HepG2 (cell line): ENCODE measurements around the gene RPUSD2. TPM values are rescaled to one million over a fixed set of nuclear protein-coding genes. Genes with fewer than 3 reads are reported as not detected.

Experiments
- ATAC-seq: fragments of 200-7000 bp; cut with Tn5 transposase; 3 replicates; pipeline ENCODE4 v1.9.1; 2020; ENCODE audit warnings: mild to moderate bottlenecking, moderate library complexity
- BruUV-seq: library from RNA; stranded (reverse); fragments of 400-500 nt; replicated peaks from 2 replicates; lab custom pipeline; 2021; lab: Mats Ljungman, UMichigan
- CTCF ChIA-PET: fragments of 300-600 bp; formaldehyde crosslinking; extraction: SDS; loops from one replicate; lab custom pipeline; 2021; ENCODE audit warnings: low total read pairs, inconsistent platforms, low intra/inter-chr PET ratio; lab: Yijun Ruan, JAX
- POLR2A ChIA-PET: fragments of 350-600 bp; sonication (Branson Sonifier 250); formaldehyde crosslinking; loops from one replicate; lab custom pipeline; 2020; ENCODE audit warnings: antibody characterized with exemption, inconsistent platforms; lab: Yijun Ruan, JAX
- DNase-seq: peaks from one replicate; pipeline ENCODE4 v3.0.0-alpha.2; 2015; ENCODE audit warnings: low spot score
- FAIRE-seq: peaks from 3 replicates; lab custom pipeline; 2011; peaks lifted over from hg19 to GRCh38; lab: Jason Lieb, UNC
- H2AFZ ChIP-seq: one replicate; pipeline ENCODE4 v1.6.1; 2011; ENCODE audit warnings: low read length, inconsistent platforms
- H3K27ac ChIP-seq: fragments of 300-600 bp; 3 replicates; pipeline ENCODE4 v1.8.0; 2011; ENCODE audit warnings: mixed run types, mild to moderate bottlenecking, mixed read lengths, low read length, inconsistent platforms; ENCODE audit not compliant: insufficient read depth; ENCODE audit errors: extremely low read length
- H3K27me3 ChIP-seq, 2 experiments: fragments of 200-600 bp in 1 of 2; 2 replicates in 1 of 2; 3 replicates in 1 of 2; pipeline versions ENCODE4 v1.6.0 to v1.8.0; 2011; ENCODE audit warnings: low read length in 2 of 2, mild to moderate bottlenecking in 2 of 2, moderate library complexity in 2 of 2, inconsistent platforms in 1 of 2; ENCODE audit not compliant: insufficient read depth in 2 of 2, control insufficient read depth in 1 of 2
- H3K36me3 ChIP-seq, 2 experiments: fragments of 200-600 bp in 1 of 2; replicated peaks in 1 of 2; 2 replicates in 1 of 2; 3 replicates in 1 of 2; pipeline versions ENCODE4 v1.5.1 to v1.8.0; 2011; ENCODE audit warnings: low read length in 2 of 2, inconsistent platforms in 1 of 2; ENCODE audit not compliant: insufficient read depth in 2 of 2, control insufficient read depth in 1 of 2
- H3K4me1 ChIP-seq: 2 replicates; pipeline ENCODE4 v1.5.1; 2012; ENCODE audit warnings: low read length, inconsistent platforms; ENCODE audit not compliant: insufficient read depth
- H3K4me2 ChIP-seq: 2 replicates; pipeline ENCODE4 v1.6.0; 2011; ENCODE audit warnings: low read depth, low read length, inconsistent platforms
- H3K4me3 ChIP-seq, 3 experiments: fragments of 200-600 bp in 1 of 3; sonication (generic), shearing (Covaris generic) in 1 of 3; replicated peaks in 1 of 3; 2 replicates each; pipeline ENCODE4 v1.5.1; 2011 to 2016; ENCODE audit warnings: low read length in 3 of 3, inconsistent platforms in 2 of 3, low read depth in 2 of 3, mild to moderate bottlenecking in 2 of 3, control low read depth in 1 of 3, mixed read lengths in 1 of 3; ENCODE audit not compliant: insufficient read depth in 1 of 3
- H3K79me2 ChIP-seq: one replicate; pipeline ENCODE4 v1.6.1; 2011; ENCODE audit warnings: low read length, inconsistent platforms; ENCODE audit not compliant: insufficient read depth
- H3K9ac ChIP-seq: 2 replicates; pipeline ENCODE4 v1.6.0; 2011; ENCODE audit warnings: mild to moderate bottlenecking, low read depth, low read length, inconsistent platforms; ENCODE audit not compliant: insufficient read depth
- H3K9me3 ChIP-seq: 2 replicates; pipeline ENCODE4 v1.5.1; 2012; ENCODE audit warnings: mild to moderate bottlenecking, low read length
- H4K20me1 ChIP-seq: 2 replicates; pipeline ENCODE4 v1.6.0; 2011; ENCODE audit warnings: inconsistent platforms, mild to moderate bottlenecking, low read length, moderate library complexity; ENCODE audit not compliant: insufficient read depth
- CBFB ChIP-seq: sonication (generic); formaldehyde crosslinking; IDR thresholded peaks from 2 replicates; pipeline ENCODE4 v1.4.0; 2020; ENCODE audit warnings: missing genetic modification reagents
- ELF3 ChIP-seq: IDR thresholded peaks from 2 replicates; pipeline ENCODE4 v1.6.1; 2016; ENCODE audit warnings: missing genetic modification reagents, missing compliant biosample characterization
- HDAC6 ChIP-seq: fragments of 200-600 bp; sonication (generic); IDR thresholded peaks from 2 replicates; pipeline ENCODE4 v1.7.0; 2017; ENCODE audit warnings: mild to moderate bottlenecking, antibody characterized with exemption, low read length, low read depth
- NFYB ChIP-seq: sonication (generic); formaldehyde crosslinking; IDR thresholded peaks from 2 replicates; pipeline ENCODE4 v1.4.0; 2020; ENCODE audit warnings: missing genetic modification reagents
- PHF21A ChIP-seq: sonication (generic); formaldehyde crosslinking; IDR thresholded peaks from 2 replicates; pipeline ENCODE4 v1.5.0; 2020; ENCODE audit warnings: mild to moderate bottlenecking, missing genetic modification reagents
- RBM39 ChIP-seq: fragments of 200-400 bp; formaldehyde crosslinking; IDR thresholded peaks from one replicate; pipeline ENCODE4 v1.6.1; 2018; ENCODE audit warnings: antibody characterized with exemption, mild to moderate bottlenecking, low read depth, low read length; ENCODE audit not compliant: poor library complexity, severe bottlenecking
- SKI ChIP-seq: fragments of 450-650 bp; IDR thresholded peaks from one replicate; pipeline ENCODE4 v1.6.1; 2018; ENCODE audit warnings: mild to moderate bottlenecking; ENCODE audit not compliant: partially characterized antibody
- THAP8 ChIP-seq: sonication (generic); formaldehyde crosslinking; IDR thresholded peaks from 2 replicates; pipeline ENCODE4 v1.5.1; 2020; ENCODE audit warnings: missing genetic modification reagents, mild to moderate bottlenecking, borderline replicate concordance
- ZBED4 ChIP-seq: sonication (generic); formaldehyde crosslinking; IDR thresholded peaks from 2 replicates; pipeline ENCODE4 v1.4.0; 2020; ENCODE audit warnings: missing genetic modification reagents, borderline replicate concordance
- ZBTB42 ChIP-seq: sonication (generic); formaldehyde crosslinking; IDR thresholded peaks from 2 replicates; pipeline ENCODE4 v1.5.0; 2020; ENCODE audit warnings: mild to moderate bottlenecking, missing genetic modification reagents
- ZFAT ChIP-seq: sonication (generic); formaldehyde crosslinking; conservative IDR thresholded peaks from 2 replicates; pipeline ENCODE4 v1.8.1; 2023; ENCODE audit warnings: missing genetic modification reagents, inconsistent platforms
- ZNF17 ChIP-seq: sonication (generic); formaldehyde crosslinking; IDR thresholded peaks from 2 replicates; pipeline ENCODE4 v1.5.0; 2020; ENCODE audit warnings: mild to moderate bottlenecking, missing genetic modification reagents
- ZNF460 ChIP-seq: sonication (generic); formaldehyde crosslinking; IDR thresholded peaks from 2 replicates; pipeline ENCODE4 v1.5.1; 2020; ENCODE audit warnings: missing genetic modification reagents, mild to moderate bottlenecking, borderline replicate concordance
- ZNF598 ChIP-seq: sonication (generic); formaldehyde crosslinking; IDR thresholded peaks from 2 replicates; pipeline ENCODE4 v1.5.1; 2020; ENCODE audit warnings: mild to moderate bottlenecking, missing genetic modification reagents, borderline replicate concordance
- ZNF672 ChIP-seq: sonication (generic); formaldehyde crosslinking; IDR thresholded peaks from 2 replicates; pipeline ENCODE4 v1.8.1; 2022; ENCODE audit warnings: missing genetic modification reagents
- ZNF766 ChIP-seq: sonication (generic); formaldehyde crosslinking; IDR thresholded peaks from 2 replicates; pipeline ENCODE4 v1.5.0; 2020; ENCODE audit warnings: missing genetic modification reagents, borderline replicate concordance
- WGBS: methylation state at CpG from one replicate; pipeline ENCODE4 v1.1.6; 2017; ENCODE audit warnings: low lambda C conversion rate; 5-methylcytosine and 5-hydroxymethylcytosine counted together
- in situ Hi-C: cut with HindIII; loops from 2 replicates; pipeline ENCODE4 v1.10.0; 2017; ENCODE audit warnings: low pct_unique_long_range_greater_than_20kb; ENCODE audit not compliant: extremely low pct_ligation_motif_present
- intact Hi-C: fragments of 100-400 bp; cut with micrococcal nuclease; formaldehyde crosslinking; loops from one replicate; pipeline ENCODE4 v1.10.0; 2022; ENCODE audit not compliant: unreplicated experiment
- polyA plus RNA-seq, 8 experiments: library from polyadenylated mRNA; depleted of rRNA in 3 of 8; stranded (reverse) in 7 of 8; unstranded in 1 of 8; fragments of >200 nt; fragmentation: Illumina TruSeq in 4 of 8; extraction: Trizol in 4 of 8; gene quantifications; 2 replicates each; pipeline versions ENCODE4 v1.2.1 to v1.2.3, GENCODE V29; 2011 to 2016; ENCODE audit warnings: low read depth in 4 of 8, missing spikeins in 1 of 8, mixed read lengths in 1 of 8; ENCODE audit not compliant: insufficient read depth in 1 of 8
- total RNA-seq, 5 experiments: library from RNA; depleted of rRNA; stranded (reverse); fragments of >200 nt; fragmentation: Illumina TruSeq; extraction: Trizol; gene quantifications; 2 replicates each; pipeline ENCODE4 v1.2.3, GENCODE V29; 2016; ENCODE audit warnings: low read depth in 1 of 5
- TF ChIP-seq, protein P1 (sequence below): sonication (generic); formaldehyde crosslinking; IDR thresholded peaks from 2 replicates; pipeline ENCODE4 v1.4.0; 2020; ENCODE audit warnings: missing genetic modification reagents, borderline replicate concordance

Gene RPUSD2
- total and polyA plus RNA-seq, 2 of the 13 experiments (the other 11 are each of a cell fraction or from before 2014, with no cell fraction given): 8.6 to 14.5 TPM

DNA sequence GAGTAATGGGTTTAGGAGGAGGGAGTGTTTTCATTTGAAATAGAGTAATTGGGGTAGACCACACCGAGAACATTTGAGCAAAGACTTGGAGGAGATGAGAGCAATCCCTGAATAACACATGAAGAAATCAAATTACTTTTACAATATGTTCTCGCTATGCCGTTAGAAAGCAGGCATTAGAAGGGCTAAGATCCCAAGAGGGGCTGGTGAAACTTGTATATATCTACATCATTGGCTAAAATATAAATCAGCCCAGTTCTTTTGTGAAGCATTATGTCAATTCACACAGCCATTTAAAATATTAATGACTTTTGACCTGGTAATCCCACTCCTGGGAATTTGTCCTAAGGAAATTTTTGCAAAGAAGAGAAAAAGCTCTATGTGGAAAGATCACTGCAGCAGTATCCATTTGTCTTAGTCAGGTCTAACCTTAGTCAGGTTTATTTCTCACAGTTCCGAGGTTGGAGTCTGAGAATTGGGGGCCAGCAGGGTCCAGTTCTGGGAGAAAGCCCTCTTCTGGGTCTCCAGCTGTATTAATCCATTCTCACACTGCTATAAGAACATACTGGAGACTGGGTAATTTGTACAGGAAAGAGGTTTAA lies 35.2 kb upstream of the RPUSD2 start (continued):
- TF ChIP-seq SKI (no peak), ZBED4 (CRISPR knock-in tag) (no peak), ZNF17 (CRISPR knock-in tag) (no peak), ZNF460 (no peak), RBM39 (no peak), CBFB (CRISPR knock-in tag) (no peak), PHF21A (CRISPR knock-in tag) (no peak)

DNA sequence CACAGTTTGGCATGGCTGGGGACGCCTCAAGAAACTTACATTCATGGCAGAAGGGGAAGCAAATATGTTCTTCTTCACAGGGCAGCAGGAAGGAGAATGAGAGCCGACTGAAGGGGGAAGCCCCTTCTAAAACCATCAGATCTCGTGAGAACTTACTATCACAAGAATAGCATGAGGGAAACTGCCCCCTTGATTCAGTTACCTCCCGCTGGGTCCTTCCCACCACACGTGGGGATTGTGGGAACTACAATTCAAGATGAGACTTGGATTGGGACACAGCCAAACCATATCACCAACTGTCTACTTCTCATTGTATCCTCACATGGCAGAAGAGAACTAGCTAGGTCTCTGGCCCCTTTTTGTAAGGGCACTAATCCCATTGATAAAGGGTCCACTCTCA lies 34.7 kb upstream of the RPUSD2 start:
- H3K36me3 ChIP-seq: no peaks in the 10 kb centered on the region
- H2AFZ ChIP-seq: no peak overlapping the region
- no peak for FAIRE-seq
- BruUV-seq: no TSS peak
- intact Hi-C loops: no loop called here
- no peaks in the 10 kb centered on the region for H3K4me1 ChIP-seq
- in situ Hi-C loops: no loop called here
- H3K4me2 ChIP-seq: no peak overlapping the region
- no peak overlapping the region for H3K27ac ChIP-seq
- no peak for DNase-seq
- no peaks in the 10 kb centered on the region for H4K20me1 ChIP-seq
- CTCF ChIA-PET: no interaction called here
- POLR2A ChIA-PET: no interaction called here
- no peak for ATAC-seq
- no peaks in the 10 kb centered on the region for H3K9me3 ChIP-seq
- no peak overlapping the region for H3K4me3 ChIP-seq
- no peaks in the 10 kb centered on the region for H3K79me2 ChIP-seq
- WGBS: 68% methylated on average over 5 of the region's 5 CpGs
- no peaks in the 10 kb centered on the region for H3K27me3 ChIP-seq
- no peak overlapping the region for H3K9ac ChIP-seq
- TF ChIP-seq ZNF598 (CRISPR knock-in tag) (no peak), ELF3 (CRISPR knock-in tag) (no peak), ZNF766 (CRISPR knock-in tag) (no peak), ZFAT (CRISPR knock-in tag) (no peak), NFYB (CRISPR knock-in tag) (no peak), THAP8 (no peak), HDAC6 (no peak), ZNF672 (no peak), ZBTB42 (CRISPR knock-in tag) (no peak)
- TF ChIP-seq, protein P1, sequence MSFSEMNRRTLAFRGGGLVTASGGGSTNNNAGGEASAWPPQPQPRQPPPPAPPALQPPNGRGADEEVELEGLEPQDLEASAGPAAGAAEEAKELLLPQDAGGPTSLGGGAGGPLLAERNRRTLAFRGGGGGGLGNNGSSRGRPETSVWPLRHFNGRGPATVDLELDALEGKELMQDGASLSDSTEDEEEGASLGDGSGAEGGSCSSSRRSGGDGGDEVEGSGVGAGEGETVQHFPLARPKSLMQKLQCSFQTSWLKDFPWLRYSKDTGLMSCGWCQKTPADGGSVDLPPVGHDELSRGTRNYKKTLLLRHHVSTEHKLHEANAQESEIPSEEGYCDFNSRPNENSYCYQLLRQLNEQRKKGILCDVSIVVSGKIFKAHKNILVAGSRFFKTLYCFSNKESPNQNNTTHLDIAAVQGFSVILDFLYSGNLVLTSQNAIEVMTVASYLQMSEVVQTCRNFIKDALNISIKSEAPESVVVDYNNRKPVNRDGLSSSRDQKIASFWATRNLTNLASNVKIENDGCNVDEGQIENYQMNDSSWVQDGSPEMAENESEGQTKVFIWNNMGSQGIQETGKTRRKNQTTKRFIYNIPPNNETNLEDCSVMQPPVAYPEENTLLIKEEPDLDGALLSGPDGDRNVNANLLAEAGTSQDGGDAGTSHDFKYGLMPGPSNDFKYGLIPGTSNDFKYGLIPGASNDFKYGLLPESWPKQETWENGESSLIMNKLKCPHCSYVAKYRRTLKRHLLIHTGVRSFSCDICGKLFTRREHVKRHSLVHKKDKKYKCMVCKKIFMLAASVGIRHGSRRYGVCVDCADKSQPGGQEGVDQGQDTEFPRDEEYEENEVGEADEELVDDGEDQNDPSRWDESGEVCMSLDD (CRISPR knock-in tag): no peak
